Cardiac muscle cell (in vitro differentiated cells and primary cell): ENCODE measurements around the gene PRKAG2. TPM values are rescaled to one million over a fixed set of nuclear protein-coding genes. Genes with fewer than 3 reads are reported as not detected.

Experiments used
- DNase-seq, 2 donors: peaks; one replicate each; pipeline versions ENCODE4 v3.0.0 to v3.0.0-alpha.2; 2010 to 2017; ENCODE audit warnings: low read depth in 1 of 2, low spot score in 1 of 2
- H3K27ac ChIP-seq: fragments of 200-600 bp; sonication (generic); 2 replicates; pipeline ENCODE4 v1.5.1; 2016
- H3K27me3 ChIP-seq: fragments of 200-600 bp; sonication (generic); 2 replicates; pipeline ENCODE4 v1.6.0; 2016; ENCODE audit warnings: control low read depth
- H3K36me3 ChIP-seq: fragments of 200-600 bp; sonication (generic); 2 replicates; pipeline ENCODE4 v1.5.1; 2016; ENCODE audit warnings: control low read depth
- H3K4me1 ChIP-seq: fragments of 200-600 bp; sonication (generic); 2 replicates; pipeline ENCODE4 v1.8.1; 2017; ENCODE audit warnings: low read depth, mild to moderate bottlenecking, mixed run types
- H3K4me3 ChIP-seq: fragments of 200-600 bp; sonication (generic); 2 replicates; pipeline ENCODE4 v1.5.1; 2016; ENCODE audit warnings: mild to moderate bottlenecking
- H3K9me3 ChIP-seq: fragments of 200-600 bp; sonication (generic); 2 replicates; pipeline ENCODE4 v1.5.1; 2017; ENCODE audit warnings: low read depth, mild to moderate bottlenecking, control low read depth
- CTCF ChIP-seq: IDR thresholded peaks from 2 replicates; pipeline ENCODE4 v1.5.1; 2012; ENCODE audit warnings: low read depth, mild to moderate bottlenecking, low read length
- polyA plus RNA-seq: library from polyadenylated mRNA; unstranded; fragments of >200 nt; fragmentation: Nextera tagmentation; extraction: Ambion mirVana; gene quantifications from 2 replicates; pipeline ENCODE4 v1.2.1, GENCODE V29; 2016
- total RNA-seq: library from RNA; depleted of rRNA; stranded (reverse); fragments of >200 nt; gene quantifications from 2 replicates; pipeline ENCODE4 v1.2.3, GENCODE V29; 2016

PRKAG2 gene
- total and polyA plus RNA-seq, 2 experiments from 2014 or later = 43.4 to 85.3 TPM

DNA sequence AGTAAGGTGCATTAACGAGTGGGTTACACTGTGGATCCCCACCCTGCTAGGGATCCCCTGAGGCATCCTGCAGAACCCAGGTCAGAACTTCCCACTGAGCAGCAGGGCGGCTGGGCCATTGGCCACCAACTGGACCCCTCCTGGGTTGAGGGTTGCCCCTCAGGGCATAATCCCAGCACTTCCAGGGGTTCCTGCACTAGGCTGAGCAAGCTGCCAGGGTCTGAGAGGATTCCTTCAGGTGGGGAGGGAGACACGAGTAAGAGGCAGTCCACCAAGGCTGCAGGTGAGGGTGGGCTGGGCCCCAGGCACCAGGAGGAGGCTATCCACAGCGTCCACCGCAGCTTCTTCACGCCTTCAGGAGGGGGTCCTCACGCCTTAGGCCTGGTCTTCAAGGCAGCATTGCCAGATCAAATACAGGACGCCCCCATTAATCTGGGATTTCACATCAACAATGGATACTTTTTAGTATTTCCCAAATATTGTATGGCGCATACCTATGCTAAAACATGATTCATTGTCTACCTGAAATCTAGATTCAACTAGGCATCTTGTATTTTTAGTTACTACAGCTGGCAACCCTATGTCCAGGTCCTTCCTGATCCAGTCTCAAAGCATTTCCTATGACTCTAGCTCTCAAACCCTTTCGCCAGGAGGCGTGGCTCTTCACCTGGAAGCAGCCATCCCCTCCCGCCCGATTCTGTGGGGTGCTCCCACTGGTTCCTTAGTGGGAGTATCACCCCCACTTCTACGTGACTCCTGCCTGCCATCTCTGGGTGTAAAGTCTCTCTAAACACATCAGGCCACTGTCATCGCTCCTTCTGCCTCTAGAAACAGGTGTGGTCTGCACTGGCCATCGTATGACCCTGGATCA, 4.1 kb downstream of the PRKAG2 start:
- no peak for TF ChIP-seq CTCF
- peaks cover 4% of the 10 kb centered on the region for H3K27me3 ChIP-seq

DNA sequence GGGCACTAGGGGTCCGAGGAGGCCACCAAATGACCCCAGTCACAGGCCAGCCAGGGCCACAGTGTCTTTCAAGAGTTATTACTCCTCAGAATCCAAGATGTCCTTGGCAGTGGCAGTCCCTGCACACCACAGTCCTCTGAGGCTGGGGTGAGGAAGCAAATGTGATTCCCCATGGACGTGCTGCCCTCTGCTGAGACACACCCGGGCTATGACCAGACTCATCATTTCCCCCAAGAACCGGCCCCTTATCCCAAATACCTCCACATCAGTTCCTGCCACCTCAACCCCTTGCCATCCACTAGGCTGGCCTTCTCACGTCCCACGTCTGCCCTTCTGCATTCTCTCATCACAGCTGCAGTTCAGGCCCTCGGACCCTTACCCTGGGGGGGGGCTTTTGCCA, 5.0 kb downstream of the PRKAG2 start:
- no peaks in the 10 kb centered on the region for H3K4me1 ChIP-seq
- H3K9me3 ChIP-seq = no peaks in the 10 kb centered on the region
- no peak for TF ChIP-seq CTCF
- H3K36me3 ChIP-seq = no peaks in the 10 kb centered on the region
- DNase-seq = no peak
- H3K27ac ChIP-seq = no peak overlapping the region
- H3K4me3 ChIP-seq = no peak overlapping the region
- H3K27me3 ChIP-seq = no peaks in the 10 kb centered on the region

More for the DNA sequence above, 4.1 kb downstream of the PRKAG2 start:
- Histone ChIP-seq H3K4me3 (no peak overlapping the region), H3K9me3 (no peaks in the 10 kb centered on the region), H3K36me3 (no peaks in the 10 kb centered on the region), H3K4me1 (peaks cover 3% of the 10 kb centered on the region), H3K27ac (no peak overlapping the region)
- no peak for DNase-seq

GRCh38 chr7:151871189-151871735, 5.7 kb downstream of the PRKAG2 start:
- Histone ChIP-seq H3K4me1 (no peaks in the 10 kb centered on the region), H3K27ac (no peak overlapping the region), H3K4me3 (no peak overlapping the region), H3K36me3 (no peaks in the 10 kb centered on the region), H3K27me3 (no peaks in the 10 kb centered on the region), H3K9me3 (no peaks in the 10 kb centered on the region)
- no peak for TF ChIP-seq CTCF
- no peak for DNase-seq

- no peaks in the 10 kb centered on the region for H3K4me1 ChIP-seq
- no peaks in the 10 kb centered on the region for H3K9me3 ChIP-seq
- H3K27me3 ChIP-seq = no peaks in the 10 kb centered on the region
- no peaks in the 10 kb centered on the region for H3K36me3 ChIP-seq
- no peak for DNase-seq
- no peak overlapping the region for H3K4me3 ChIP-seq
- H3K27ac ChIP-seq = no peak overlapping the region
- no peak for TF ChIP-seq CTCF
These were observed 6.7 kb downstream of the PRKAG2 start for GRCh38 chr7:151869968-151870918.

- DNase-seq = no peak
These were observed 7.5 kb downstream of the PRKAG2 start for GRCh38 chr7:151869455-151869854.

More at GRCh38 chr7:151869455-151869854, 7.5 kb downstream of the PRKAG2 start:
- no peaks in the 10 kb centered on the region for H3K4me1 ChIP-seq
- H3K27ac ChIP-seq = no peak overlapping the region
- H3K4me3 ChIP-seq = no peak overlapping the region
- TF ChIP-seq CTCF = no peak
- no peaks in the 10 kb centered on the region for H3K9me3 ChIP-seq
- H3K36me3 ChIP-seq = no peaks in the 10 kb centered on the region
- no peaks in the 10 kb centered on the region for H3K27me3 ChIP-seq
